HG03460 (cell line): ENCODE data around the gene SUMO4.

Source experiments
- ATAC-seq: cut with Tn5 transposase; IDR thresholded peaks from one replicate; pipeline ENCODE4 v1.9.1; 2021; ENCODE audit not compliant: unreplicated experiment

SUMO4 gene

GRCh38 chr6:149400050-149400449 is at the start of gene SUMO4:
SUMO4 (plus strand) TSS chr6:149400262; CDS start chr6:149400392, 130 bp downstream.
- no peak for ATAC-seq

- ATAC-seq, result no peak
Observed at GRCh38 chr6:149354009-149354408, 46.1 kb upstream of the SUMO4 start.

- no peak for ATAC-seq
Observed at GRCh38 chr6:149356081-149356750, 43.8 kb upstream of the SUMO4 start.

- no peak for ATAC-seq
Observed at GRCh38 chr6:149357726-149358538, 42.1 kb upstream of the SUMO4 start.

- no peak for ATAC-seq
Observed at GRCh38 chr6:149359440-149359839, 40.6 kb upstream of the SUMO4 start.

- ATAC-seq, result no peak
Observed at GRCh38 chr6:149360536-149360935, 39.5 kb upstream of the SUMO4 start.

GRCh38 chr6:149362289-149362688 is 37.8 kb upstream of the SUMO4 start:
- ATAC-seq, result no peak

GRCh38 chr6:149363154-149363553 is 36.9 kb upstream of the SUMO4 start:
- ATAC-seq, result no peak

- ATAC-seq, result no peak
Observed at GRCh38 chr6:149364557-149364956, 35.5 kb upstream of the SUMO4 start.

- ATAC-seq, result no peak
Observed at GRCh38 chr6:149365197-149365596, 34.9 kb upstream of the SUMO4 start.

GRCh38 chr6:149366267-149366921 is 33.7 kb upstream of the SUMO4 start:
- no peak for ATAC-seq

- no peak for ATAC-seq
Observed at GRCh38 chr6:149368065-149368464, 32.0 kb upstream of the SUMO4 start.

- no peak for ATAC-seq
Observed at GRCh38 chr6:149371154-149371553, 28.9 kb upstream of the SUMO4 start.

- no peak for ATAC-seq
Observed at GRCh38 chr6:149372062-149372461, 28.0 kb upstream of the SUMO4 start.

- no peak for ATAC-seq
Observed at GRCh38 chr6:149373511-149373910, 26.6 kb upstream of the SUMO4 start.

- ATAC-seq, result no peak
Observed at GRCh38 chr6:149379977-149380376, 20.1 kb upstream of the SUMO4 start.

- ATAC-seq, result no peak
Observed at GRCh38 chr6:149380523-149380922, 19.5 kb upstream of the SUMO4 start.

GRCh38 chr6:149383371-149383770 is 16.7 kb upstream of the SUMO4 start:
- ATAC-seq, result no peak

GRCh38 chr6:149384464-149384863 is 15.6 kb upstream of the SUMO4 start:
- no peak for ATAC-seq

- ATAC-seq, result no peak
Observed at GRCh38 chr6:149385998-149386646, 13.9 kb upstream of the SUMO4 start.

- no peak for ATAC-seq
Observed at GRCh38 chr6:149387779-149388512, 12.1 kb upstream of the SUMO4 start.
